Astrocyte (in vitro differentiated cells and primary cell): Measurements from ENCODE around the gene OBI1. TPM values are rescaled to one million over a fixed set of nuclear protein-coding genes. Genes with fewer than 3 reads are reported as not detected.

Experiments used
- DNase-seq: peaks from one replicate; pipeline ENCODE4 v3.0.0-alpha.2; 2010; ENCODE audit warnings: low read depth
- FAIRE-seq: peaks from 2 replicates; lab custom pipeline; 2011; peaks lifted over from hg19 to GRCh38; lab: Jason Lieb, UNC
- H2AFZ ChIP-seq: 2 replicates; pipeline ENCODE4 v1.6.0; 2012; ENCODE audit warnings: low read depth, low read length, inconsistent platforms
- H3K27ac ChIP-seq: 2 replicates; pipeline ENCODE4 v1.5.1; 2011; ENCODE audit warnings: low read depth, low read length, inconsistent platforms
- H3K27me3 ChIP-seq: 2 replicates; pipeline ENCODE4 v1.6.0; 2011; ENCODE audit warnings: low read length, inconsistent platforms; ENCODE audit not compliant: insufficient read depth
- H3K36me3 ChIP-seq: 2 replicates; pipeline ENCODE4 v1.5.1; 2011; ENCODE audit warnings: low read length, inconsistent platforms; ENCODE audit not compliant: insufficient read depth
- H3K4me1 ChIP-seq: 2 replicates; pipeline ENCODE4 v1.5.1; 2011; ENCODE audit warnings: low read length, inconsistent platforms; ENCODE audit not compliant: insufficient read depth
- H3K4me2 ChIP-seq: 2 replicates; pipeline ENCODE4 v1.6.0; 2012; ENCODE audit warnings: low read length, inconsistent platforms
- H3K4me3 ChIP-seq: 2 replicates; pipeline ENCODE4 v1.5.1; 2011; ENCODE audit warnings: low read depth, mild to moderate bottlenecking, low read length, inconsistent platforms; ENCODE audit not compliant: insufficient read depth
- H3K79me2 ChIP-seq: 2 replicates; pipeline ENCODE4 v1.6.0; 2012; ENCODE audit warnings: mild to moderate bottlenecking, low read length, inconsistent platforms; ENCODE audit not compliant: insufficient read depth
- H3K9ac ChIP-seq: 2 replicates; pipeline ENCODE4 v1.6.0; 2012; ENCODE audit warnings: mild to moderate bottlenecking, low read length, inconsistent platforms
- H3K9me3 ChIP-seq: 2 replicates; pipeline ENCODE4 v1.5.1; 2012; ENCODE audit warnings: low read depth, mild to moderate bottlenecking, low read length, inconsistent platforms; ENCODE audit not compliant: insufficient read depth
- H4K20me1 ChIP-seq: 2 replicates; pipeline ENCODE4 v1.6.0; 2012; ENCODE audit warnings: low read length, inconsistent platforms; ENCODE audit not compliant: insufficient read depth
- H3K27ac Mint-ChIP-seq: one replicate; pipeline ENCODE4 v1.8.0; 2021; ENCODE audit warnings: mild to moderate bottlenecking, mixed read lengths; ENCODE audit not compliant: unreplicated experiment
- H3K27me3 Mint-ChIP-seq: one replicate; pipeline ENCODE4 v1.8.0; 2021; ENCODE audit warnings: low read depth, mixed read lengths; ENCODE audit not compliant: unreplicated experiment
- H3K36me3 Mint-ChIP-seq: one replicate; pipeline ENCODE4 v1.8.0; 2021; ENCODE audit warnings: low read depth, mixed read lengths; ENCODE audit not compliant: unreplicated experiment
- H3K4me1 Mint-ChIP-seq: one replicate; pipeline ENCODE4 v1.8.0; 2021; ENCODE audit warnings: low read depth, mixed read lengths; ENCODE audit not compliant: unreplicated experiment
- H3K4me3 Mint-ChIP-seq: one replicate; pipeline ENCODE4 v1.8.0; 2021; ENCODE audit warnings: mild to moderate bottlenecking, moderate library complexity, mixed read lengths; ENCODE audit not compliant: unreplicated experiment
- H3K9me3 Mint-ChIP-seq: one replicate; pipeline ENCODE4 v1.8.0; 2021; ENCODE audit warnings: mild to moderate bottlenecking, mixed read lengths; ENCODE audit not compliant: unreplicated experiment
- CTCF ChIP-seq: IDR thresholded peaks from 2 replicates; pipeline ENCODE4 v1.5.1; 2011; ENCODE audit warnings: low read depth, mild to moderate bottlenecking, inconsistent platforms, low read length, moderate library complexity; ENCODE audit not compliant: insufficient read depth
- EZH2 ChIP-seq: IDR thresholded peaks from 2 replicates; pipeline ENCODE4 v1.6.1; 2012; ENCODE audit warnings: mild to moderate bottlenecking, low read length, inconsistent platforms; ENCODE audit not compliant: insufficient read depth
- total RNA-seq: library from RNA; stranded (reverse); gene quantifications from 2 replicates; pipeline ENCODE4 v1.2.1, GENCODE V29; 2021

The OBI1 gene
- total RNA-seq, 1 donor from 2014 or later = 13.2 TPM

DNA sequence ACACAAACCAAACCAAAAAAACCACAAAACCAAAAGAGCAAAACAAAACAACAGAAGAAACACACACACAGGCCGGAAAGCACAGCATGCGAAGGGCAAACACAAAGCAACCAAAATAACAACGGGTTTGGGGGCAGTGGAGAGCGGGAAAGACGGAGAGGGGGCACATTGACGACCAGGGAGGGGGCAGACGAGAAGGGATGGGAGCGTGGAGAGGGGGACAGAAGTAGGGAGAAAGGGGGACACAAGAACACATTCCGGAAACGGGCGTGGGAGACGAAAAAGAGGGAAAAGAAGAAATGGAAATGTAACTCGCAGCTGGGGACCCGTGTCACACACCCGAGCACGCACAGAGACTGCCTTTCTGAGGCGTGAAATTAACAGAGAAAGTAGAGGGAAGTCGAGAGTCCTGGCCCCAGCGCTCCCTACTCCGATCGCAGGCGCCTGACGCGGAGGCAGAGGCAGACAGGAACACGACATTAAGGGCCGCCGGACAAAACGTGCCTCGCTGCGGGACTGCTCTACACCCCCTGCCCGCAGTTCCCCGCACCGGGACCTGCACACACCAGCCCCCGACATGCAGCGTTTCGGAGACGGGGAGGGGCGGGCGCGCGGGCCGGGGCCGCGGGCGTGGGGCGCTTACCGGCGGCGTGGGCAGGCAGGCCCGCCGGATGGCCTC, 56.3 kb downstream of the OBI1 start:
- H3K4me3 ChIP-seq = no peak overlapping the region
- H4K20me1 ChIP-seq = peaks cover 17% of the 10 kb centered on the region
- H3K4me1 ChIP-seq = peaks cover 7% of the 10 kb centered on the region
- TF ChIP-seq EZH2 = peak; percentile 98
- TF ChIP-seq CTCF = no peak
- Mint-ChIP-seq H3K36me3 (no peaks in the 10 kb centered on the region), H3K9me3 (peaks cover 28% of the 10 kb centered on the region), H3K27me3 (peaks cover 86% of the 10 kb centered on the region), H3K4me1 (peaks cover 1% of the 10 kb centered on the region), H3K27ac (peak overlapping the region; percentile 83), H3K4me3 (no peak overlapping the region)
- FAIRE-seq = no peak
- no peak overlapping the region for H3K9ac ChIP-seq
- H3K79me2 ChIP-seq = no peaks in the 10 kb centered on the region
- H3K27me3 ChIP-seq = peaks cover 92% of the 10 kb centered on the region
- peak overlapping the region; percentile 77 for H3K4me2 ChIP-seq
- H3K27ac ChIP-seq = no peak overlapping the region
- no peaks in the 10 kb centered on the region for H3K36me3 ChIP-seq
- H2AFZ ChIP-seq = peak overlapping the region; percentile 52
- no peaks in the 10 kb centered on the region for H3K9me3 ChIP-seq
- DNase-seq = no peak

DNA sequence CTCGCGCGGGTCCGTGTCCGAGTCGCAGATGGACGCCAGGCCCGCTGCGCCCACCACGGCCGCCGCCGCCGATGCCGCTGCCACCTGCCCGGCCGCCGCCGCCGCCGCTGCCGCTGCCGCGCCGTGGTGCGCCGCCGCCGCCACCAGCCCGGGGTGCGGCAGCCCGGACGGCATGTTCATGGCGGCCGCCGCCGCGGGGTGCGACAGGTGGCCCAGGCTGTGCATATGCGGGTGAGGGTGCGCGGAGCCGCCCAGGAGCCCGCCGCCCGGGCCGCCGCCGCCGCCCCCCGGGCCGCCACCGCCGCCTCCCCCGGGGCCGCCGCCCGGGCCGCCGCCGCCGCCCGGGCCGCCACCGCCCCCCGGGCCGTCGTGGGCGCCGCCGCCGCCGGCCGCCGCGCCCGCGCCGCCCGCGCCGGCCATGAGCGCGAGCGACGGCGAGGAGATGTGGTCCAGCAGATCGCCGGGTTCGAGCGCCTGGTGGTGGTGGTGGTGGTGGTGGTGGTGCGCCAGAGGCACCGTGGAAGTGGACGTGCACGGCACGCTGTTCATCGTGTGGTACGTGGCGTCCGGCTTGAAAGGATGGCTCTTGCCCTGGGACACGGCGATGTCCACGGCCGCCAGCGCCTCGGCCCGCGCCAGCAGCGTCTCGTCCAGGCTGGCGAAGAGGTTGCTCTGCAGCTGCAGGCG, 56.9 kb downstream of the OBI1 start:
- Histone ChIP-seq H3K9ac (no peak overlapping the region), H3K27ac (no peak overlapping the region), H3K36me3 (no peaks in the 10 kb centered on the region), H3K9me3 (peaks cover 3% of the 10 kb centered on the region), H3K79me2 (no peaks in the 10 kb centered on the region), H2AFZ (peak overlapping the region; percentile 23), H3K27me3 (peaks cover 92% of the 10 kb centered on the region), H3K4me1 (peaks cover 7% of the 10 kb centered on the region), H4K20me1 (peaks cover 17% of the 10 kb centered on the region), H3K4me2 (peak overlapping the region; percentile 77), H3K4me3 (no peak overlapping the region)
- Mint-ChIP-seq H3K4me3 (no peak overlapping the region), H3K27ac (peak overlapping the region; percentile 83), H3K36me3 (no peaks in the 10 kb centered on the region), H3K9me3 (peaks cover 28% of the 10 kb centered on the region), H3K4me1 (peaks cover 1% of the 10 kb centered on the region), H3K27me3 (peaks cover 86% of the 10 kb centered on the region)
- DNase-seq (no peak), FAIRE-seq (no peak)
- TF ChIP-seq EZH2 (no peak), CTCF (no peak)
